ENCODE measurements around the gene ARIH2. TPM values are rescaled to one million over a fixed set of nuclear protein-coding genes. Genes with fewer than 3 reads are reported as not detected.

ARIH2 gene
- total RNA-seq, 1 experiment from 2014 or later: 106 TPM

DNA sequence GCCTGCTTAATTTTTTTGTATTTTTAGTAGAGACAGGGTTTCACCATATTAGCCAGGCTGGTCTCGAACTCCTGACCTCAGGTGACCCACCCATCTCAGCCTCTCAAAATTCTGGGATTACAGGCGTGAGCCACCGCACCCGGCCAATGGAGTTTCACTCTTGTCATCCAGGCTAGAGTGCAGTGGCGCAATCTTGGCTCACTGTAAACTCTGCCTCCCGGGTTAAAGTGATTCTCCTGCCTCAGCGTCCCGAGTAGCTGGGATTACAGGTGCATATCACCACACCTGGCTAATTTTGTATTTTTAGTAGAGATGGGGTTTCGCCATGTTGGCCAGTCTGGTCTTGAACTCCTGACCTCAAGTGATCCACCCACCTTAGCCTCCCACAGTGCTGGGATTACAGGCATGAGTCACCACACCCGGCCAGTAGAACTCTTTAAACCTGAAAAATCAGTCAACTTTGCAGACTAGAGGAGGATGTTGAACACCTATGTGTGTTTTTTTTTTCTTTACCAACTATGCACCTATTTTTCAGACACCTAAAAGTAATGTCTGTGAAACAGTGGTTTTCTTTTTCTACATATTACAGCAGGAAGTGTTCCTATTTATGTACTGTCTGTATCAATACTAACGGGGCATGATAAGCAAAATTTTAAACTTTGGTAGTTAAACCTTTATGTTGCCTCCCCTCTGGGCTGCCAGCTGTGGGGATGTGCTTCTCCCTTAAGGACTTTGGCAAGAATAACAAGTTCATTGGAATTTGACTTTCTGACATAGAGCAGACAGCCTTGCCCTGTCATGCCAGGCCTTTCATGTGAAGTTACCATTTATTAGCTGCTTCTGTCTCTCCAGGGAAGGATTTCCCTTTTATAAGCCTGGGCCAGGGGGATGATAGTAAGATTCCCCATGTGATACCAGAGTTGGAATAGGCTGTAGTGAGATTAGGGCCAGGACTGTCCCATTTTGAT lies 8.1 kb downstream of the ARIH2 start:
- no TSS peak for BruUV-seq (replicated peaks)
- H3K36me3 Mint-ChIP-seq (ENCODE audit: insufficient read depth, unreplicated experiment): peaks cover 71% of the 10 kb centered on the region
- H3K36me3 ChIP-seq (ENCODE audit: control insufficient read depth, insufficient read depth, low read length): no peaks in the 10 kb centered on the region; the same call in 1 of the 2 replicates

DNA sequence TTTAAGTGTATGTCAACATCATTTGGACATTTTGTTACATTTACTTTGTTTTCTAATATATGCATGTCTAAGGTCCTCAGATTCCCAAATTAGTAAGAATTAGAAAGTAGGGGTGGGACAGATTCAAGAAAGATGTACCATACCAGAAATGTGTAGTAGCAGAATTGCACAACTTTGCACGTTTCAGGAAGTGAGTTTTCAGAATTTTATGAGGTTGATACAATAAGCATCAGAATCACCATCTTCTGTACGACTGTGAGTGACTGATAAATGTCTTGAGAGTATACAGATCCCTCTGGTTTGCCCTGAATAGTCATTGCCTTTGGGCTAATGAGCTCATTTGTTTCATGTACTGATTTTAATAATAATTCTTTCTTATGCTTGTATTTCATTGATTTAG lies 9.3 kb downstream of the ARIH2 start:
- H3K27ac Mint-ChIP-seq (ENCODE audit: unreplicated experiment): no peak overlapping the region
- POLR2A ChIA-PET: no interaction called here

More for the DNA sequence above, 8.1 kb downstream of the ARIH2 start:
- Histone ChIP-seq H3K9me3 (no peaks in the 10 kb centered on the region), H3K4me1 (no peaks in the 10 kb centered on the region), H3K27me3 (replicated peaks; ENCODE audit: control insufficient read depth, insufficient read depth, low read length) (no peaks in the 10 kb centered on the region), H3K4me3 (ENCODE audit: low read depth, low read length) (no peak overlapping the region)
- intact Hi-C loops (cut with micrococcal nuclease; ENCODE audit: unreplicated experiment): no loop called here
- CTCF ChIA-PET: interaction anchor here (0.5 kb wide), 1 partner anchor 333 kb away, joined by 3 read pairs; no protein-coding TSS in a partner anchor
- H3K27me3 Mint-ChIP-seq (ENCODE audit: insufficient read depth, unreplicated experiment): no peaks in the 10 kb centered on the region
- H3K4me1 Mint-ChIP-seq (ENCODE audit: low read depth, unreplicated experiment): no peaks in the 10 kb centered on the region
- H3K4me3 Mint-ChIP-seq (ENCODE audit: unreplicated experiment): no peak overlapping the region
- TF ChIP-seq, protein P1, sequence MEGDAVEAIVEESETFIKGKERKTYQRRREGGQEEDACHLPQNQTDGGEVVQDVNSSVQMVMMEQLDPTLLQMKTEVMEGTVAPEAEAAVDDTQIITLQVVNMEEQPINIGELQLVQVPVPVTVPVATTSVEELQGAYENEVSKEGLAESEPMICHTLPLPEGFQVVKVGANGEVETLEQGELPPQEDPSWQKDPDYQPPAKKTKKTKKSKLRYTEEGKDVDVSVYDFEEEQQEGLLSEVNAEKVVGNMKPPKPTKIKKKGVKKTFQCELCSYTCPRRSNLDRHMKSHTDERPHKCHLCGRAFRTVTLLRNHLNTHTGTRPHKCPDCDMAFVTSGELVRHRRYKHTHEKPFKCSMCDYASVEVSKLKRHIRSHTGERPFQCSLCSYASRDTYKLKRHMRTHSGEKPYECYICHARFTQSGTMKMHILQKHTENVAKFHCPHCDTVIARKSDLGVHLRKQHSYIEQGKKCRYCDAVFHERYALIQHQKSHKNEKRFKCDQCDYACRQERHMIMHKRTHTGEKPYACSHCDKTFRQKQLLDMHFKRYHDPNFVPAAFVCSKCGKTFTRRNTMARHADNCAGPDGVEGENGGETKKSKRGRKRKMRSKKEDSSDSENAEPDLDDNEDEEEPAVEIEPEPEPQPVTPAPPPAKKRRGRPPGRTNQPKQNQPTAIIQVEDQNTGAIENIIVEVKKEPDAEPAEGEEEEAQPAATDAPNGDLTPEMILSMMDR (IDR thresholded peaks at IDR 0.05; ENCODE audit: insufficient read depth in 1 of 2, low read depth in 1 of 2, low read length in 1 of 2, severe bottlenecking in 1 of 2, unreplicated experiment in 1 of 2): no peak
- no peaks in the 10 kb centered on the region for H3K9me3 Mint-ChIP-seq (ENCODE audit: unreplicated experiment)
- H3K27ac Mint-ChIP-seq (ENCODE audit: unreplicated experiment): no peak overlapping the region
- POLR2A ChIA-PET: no interaction called here
- DNase-seq: no peak

DNA sequence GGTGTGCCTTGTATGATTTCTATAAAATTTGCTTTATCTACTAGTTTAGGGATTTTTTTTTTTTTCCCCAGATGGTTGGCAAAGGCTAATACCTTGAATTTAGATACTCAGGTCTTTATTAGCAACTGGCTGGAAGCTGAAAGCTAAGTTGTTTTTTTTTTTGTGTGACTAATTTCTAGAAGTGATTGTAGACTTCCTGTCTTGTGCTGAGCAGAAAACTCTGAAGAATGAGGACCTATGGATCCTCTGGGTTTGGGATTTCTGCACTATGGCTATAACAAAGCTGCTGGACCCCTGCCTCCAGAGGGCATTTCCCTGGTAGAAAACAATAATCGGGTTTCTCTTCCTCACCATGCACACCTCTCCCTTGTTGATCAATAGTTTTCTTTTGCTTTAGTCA lies 10.0 kb downstream of the ARIH2 start:
- POLR2A ChIA-PET: no interaction called here
- TF ChIP-seq, protein P1 (IDR thresholded peaks at IDR 0.05; ENCODE audit: insufficient read depth in 1 of 2, low read depth in 1 of 2, low read length in 1 of 2, severe bottlenecking in 1 of 2, unreplicated experiment in 1 of 2): no peak
- no peaks in the 10 kb centered on the region for H3K4me1 ChIP-seq
- DNase-seq: no peak
- Mint-ChIP-seq H3K27ac (ENCODE audit: unreplicated experiment) (no peak overlapping the region), H3K4me3 (ENCODE audit: unreplicated experiment) (no peak overlapping the region), H3K27me3 (ENCODE audit: insufficient read depth, unreplicated experiment) (no peaks in the 10 kb centered on the region), H3K4me1 (ENCODE audit: low read depth, unreplicated experiment) (no peaks in the 10 kb centered on the region), H3K36me3 (ENCODE audit: insufficient read depth, unreplicated experiment) (peaks cover 77% of the 10 kb centered on the region), H3K9me3 (ENCODE audit: unreplicated experiment) (no peaks in the 10 kb centered on the region)
- H3K9me3 ChIP-seq: no peaks in the 10 kb centered on the region
- BruUV-seq (replicated peaks): no TSS peak
- intact Hi-C loops (cut with micrococcal nuclease; ENCODE audit: unreplicated experiment): no loop called here
- no peaks in the 10 kb centered on the region for H3K27me3 ChIP-seq (replicated peaks; ENCODE audit: control insufficient read depth, insufficient read depth, low read length)
- CTCF ChIA-PET: no interaction called here
- H3K4me3 ChIP-seq (ENCODE audit: low read depth, low read length): no peak overlapping the region
- no peaks in the 10 kb centered on the region; the same call in 1 of the 2 replicates for H3K36me3 ChIP-seq (ENCODE audit: control insufficient read depth, insufficient read depth, low read length)

More for the DNA sequence above, 9.3 kb downstream of the ARIH2 start:
- TF ChIP-seq, protein P1 (IDR thresholded peaks at IDR 0.05; ENCODE audit: insufficient read depth in 1 of 2, low read depth in 1 of 2, low read length in 1 of 2, severe bottlenecking in 1 of 2, unreplicated experiment in 1 of 2): no peak
- Mint-ChIP-seq H3K27me3 (ENCODE audit: insufficient read depth, unreplicated experiment) (no peaks in the 10 kb centered on the region), H3K4me1 (ENCODE audit: low read depth, unreplicated experiment) (no peaks in the 10 kb centered on the region), H3K9me3 (ENCODE audit: unreplicated experiment) (no peaks in the 10 kb centered on the region), H3K4me3 (ENCODE audit: unreplicated experiment) (no peak overlapping the region), H3K36me3 (ENCODE audit: insufficient read depth, unreplicated experiment) (peaks cover 75% of the 10 kb centered on the region)
- CTCF ChIA-PET: no interaction called here
- BruUV-seq (replicated peaks): no TSS peak
- Histone ChIP-seq H3K36me3 (ENCODE audit: control insufficient read depth, insufficient read depth, low read length) (no peaks in the 10 kb centered on the region; the same call in 1 of the 2 replicates), H3K4me3 (ENCODE audit: low read depth, low read length) (no peak overlapping the region), H3K27me3 (replicated peaks; ENCODE audit: control insufficient read depth, insufficient read depth, low read length) (no peaks in the 10 kb centered on the region), H3K9me3 (no peaks in the 10 kb centered on the region), H3K4me1 (no peaks in the 10 kb centered on the region)
- DNase-seq: no peak
- intact Hi-C loops (cut with micrococcal nuclease; ENCODE audit: unreplicated experiment): no loop called here

All from Caco-2 (cell line).